ENCODE measurements around the gene BTNL3.

GRCh38 chr5:181020688-181021087, 32.0 kb downstream of the BTNL3 start:
- TF ChIP-seq CTCF (IDR thresholded peaks at IDR 0.05; ENCODE audit: low read depth, low read length) (no peak), EZH2phosphoT487 (IDR thresholded peaks at IDR 0.05; ENCODE audit: low read depth) (no peak)
